BLaER1 (cell line): ENCODE results near the gene CHCT1.

ENCODE experiments used
- H3K27ac ChIP-seq: shearing (Covaris generic); formaldehyde crosslinking; 2 replicates; pipeline ENCODE4 v1.8.1; 2022
- H3K27me3 ChIP-seq: shearing (Covaris generic); formaldehyde crosslinking; 2 replicates; pipeline ENCODE4 v1.8.1; 2022
- H3K36me3 ChIP-seq: shearing (Covaris generic); formaldehyde crosslinking; 2 replicates; pipeline ENCODE4 v1.8.1; 2022
- H3K4me1 ChIP-seq: shearing (Covaris generic); formaldehyde crosslinking; 2 replicates; pipeline ENCODE4 v1.8.1; 2022
- H3K4me2 ChIP-seq: shearing (Covaris generic); formaldehyde crosslinking; 2 replicates; pipeline ENCODE4 v1.8.1; 2022
- H3K4me3 ChIP-seq: shearing (Covaris generic); formaldehyde crosslinking; 2 replicates; pipeline ENCODE4 v1.8.1; 2022
- H3K9ac ChIP-seq: shearing (Covaris generic); formaldehyde crosslinking; 2 replicates; pipeline ENCODE4 v1.8.1; 2022
- H3K9me3 ChIP-seq: shearing (Covaris generic); formaldehyde crosslinking; 2 replicates; pipeline ENCODE4 v1.8.1; 2022
- H4K20me1 ChIP-seq: shearing (Covaris generic); formaldehyde crosslinking; 2 replicates; pipeline ENCODE4 v1.8.1; 2022
- Cebpa-rat ChIP-seq: shearing (Covaris generic); IDR thresholded peaks from 2 replicates; pipeline ENCODE4 v1.8.1; 2022

CHCT1 gene

DNA sequence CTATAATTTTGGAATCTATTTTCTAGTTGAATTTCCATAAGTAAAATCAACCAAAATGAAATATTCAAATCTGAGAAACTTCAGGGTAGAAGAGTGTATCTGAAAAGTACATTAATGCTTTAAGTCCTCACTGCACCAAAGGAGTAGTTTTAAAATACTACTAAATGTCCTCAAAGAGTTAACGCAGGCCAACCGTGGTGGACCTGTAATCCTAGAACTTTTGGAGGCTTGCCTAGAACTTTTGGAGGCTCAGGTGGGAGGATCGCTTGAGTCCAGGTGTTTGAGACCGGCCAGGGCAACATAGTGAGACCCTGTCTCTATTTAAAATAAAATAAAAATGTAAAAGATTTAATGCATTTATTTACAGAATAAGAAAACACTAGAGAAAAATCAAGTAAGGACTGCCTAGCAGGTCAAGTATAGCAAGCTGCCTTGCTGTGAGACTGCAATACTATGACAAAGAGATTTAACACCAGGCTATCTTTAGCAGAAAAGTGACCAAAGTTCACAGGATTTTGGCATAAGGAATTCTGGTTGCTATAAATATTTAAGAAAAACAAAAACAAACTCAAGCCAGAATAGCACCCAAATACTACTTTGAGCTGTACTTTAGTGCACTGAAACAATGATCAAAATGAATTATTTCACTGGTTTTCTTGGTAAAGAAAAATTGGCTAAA lies 41.0 kb downstream of the CHCT1 start:
- no peak overlapping the region for H3K4me3 ChIP-seq
- H3K4me1 ChIP-seq, result no peaks in the 10 kb centered on the region
- H3K4me2 ChIP-seq, result no peak overlapping the region
- H3K9ac ChIP-seq, result no peak overlapping the region
- no peaks in the 10 kb centered on the region for H4K20me1 ChIP-seq
- H3K27ac ChIP-seq, result no peak overlapping the region
- no peaks in the 10 kb centered on the region for H3K27me3 ChIP-seq
- no peaks in the 10 kb centered on the region for H3K9me3 ChIP-seq
- H3K36me3 ChIP-seq, result peaks cover 81% of the 10 kb centered on the region
- no peak for TF ChIP-seq Cebpa-rat

- Histone ChIP-seq H3K4me2 (no peak overlapping the region), H3K27ac (no peak overlapping the region), H3K9ac (no peak overlapping the region), H3K4me3 (no peak overlapping the region), H3K4me1 (no peaks in the 10 kb centered on the region), H3K36me3 (peaks cover 79% of the 10 kb centered on the region), H4K20me1 (no peaks in the 10 kb centered on the region), H3K9me3 (no peaks in the 10 kb centered on the region), H3K27me3 (no peaks in the 10 kb centered on the region)
- TF ChIP-seq Cebpa-rat, result no peak
These were observed 42.1 kb downstream of the CHCT1 start for GRCh38 chr17:60464343-60464742.

DNA sequence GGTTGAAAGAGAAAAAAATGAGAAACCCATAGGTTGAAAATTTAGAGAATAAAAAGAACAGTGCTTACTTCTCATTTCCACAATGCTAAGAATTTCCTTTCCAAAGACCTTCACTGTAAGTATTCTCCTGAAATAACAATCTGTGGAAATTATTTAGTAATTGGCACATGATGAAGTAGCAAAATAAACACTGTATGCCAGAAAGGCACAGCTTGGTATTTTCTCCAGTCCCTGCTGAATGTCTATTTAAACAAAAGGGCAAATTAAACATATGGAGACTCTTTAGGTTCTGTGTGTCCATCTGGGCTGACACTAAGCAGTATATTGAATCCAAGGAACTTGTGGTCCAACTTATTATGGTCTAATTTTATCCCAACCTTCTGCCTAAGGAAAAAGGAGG lies 46.1 kb downstream of the CHCT1 start:
- no peak overlapping the region for H3K9ac ChIP-seq
- H3K36me3 ChIP-seq, result peaks cover 71% of the 10 kb centered on the region
- no peak overlapping the region for H3K4me3 ChIP-seq
- peaks cover 11% of the 10 kb centered on the region for H3K4me1 ChIP-seq
- H3K9me3 ChIP-seq, result peaks cover 13% of the 10 kb centered on the region
- no peaks in the 10 kb centered on the region for H3K27me3 ChIP-seq
- no peak for TF ChIP-seq Cebpa-rat
- H3K27ac ChIP-seq, result no peak overlapping the region
- no peak overlapping the region for H3K4me2 ChIP-seq
- H4K20me1 ChIP-seq, result no peaks in the 10 kb centered on the region

DNA sequence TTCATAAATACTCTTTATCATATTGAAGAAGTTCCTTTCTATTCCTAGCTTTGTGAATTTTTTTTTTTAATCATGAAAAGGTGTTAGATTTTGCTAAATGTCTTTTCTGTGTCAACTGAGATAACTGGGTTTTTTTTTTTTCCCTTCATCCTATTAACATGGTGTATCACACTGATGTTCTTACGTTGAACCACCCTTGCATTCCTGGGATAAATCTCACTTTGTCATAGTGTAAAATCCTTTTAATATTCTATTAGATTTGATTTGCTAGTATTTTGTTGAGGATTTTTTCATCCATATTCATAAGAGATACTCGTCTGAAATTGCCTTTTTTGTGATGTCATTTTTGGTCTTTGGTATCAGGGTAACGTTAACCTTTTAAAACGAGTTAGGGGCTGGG lies 49.2 kb downstream of the CHCT1 start:
- Histone ChIP-seq H4K20me1 (no peaks in the 10 kb centered on the region), H3K9ac (no peak overlapping the region), H3K27ac (no peak overlapping the region), H3K27me3 (no peaks in the 10 kb centered on the region), H3K9me3 (peaks cover 13% of the 10 kb centered on the region), H3K4me2 (no peak overlapping the region), H3K4me3 (no peak overlapping the region), H3K4me1 (peaks cover 11% of the 10 kb centered on the region), H3K36me3 (peaks cover 61% of the 10 kb centered on the region)
- no peak for TF ChIP-seq Cebpa-rat

GRCh38 chr17:60472449-60472848 lies 50.2 kb downstream of the CHCT1 start:
- Histone ChIP-seq H3K4me1 (peaks cover 11% of the 10 kb centered on the region), H3K9ac (no peak overlapping the region), H3K36me3 (peaks cover 66% of the 10 kb centered on the region), H3K27ac (no peak overlapping the region), H3K9me3 (peaks cover 13% of the 10 kb centered on the region), H3K4me3 (no peak overlapping the region), H4K20me1 (no peaks in the 10 kb centered on the region), H3K4me2 (no peak overlapping the region), H3K27me3 (no peaks in the 10 kb centered on the region)
- no peak for TF ChIP-seq Cebpa-rat

DNA sequence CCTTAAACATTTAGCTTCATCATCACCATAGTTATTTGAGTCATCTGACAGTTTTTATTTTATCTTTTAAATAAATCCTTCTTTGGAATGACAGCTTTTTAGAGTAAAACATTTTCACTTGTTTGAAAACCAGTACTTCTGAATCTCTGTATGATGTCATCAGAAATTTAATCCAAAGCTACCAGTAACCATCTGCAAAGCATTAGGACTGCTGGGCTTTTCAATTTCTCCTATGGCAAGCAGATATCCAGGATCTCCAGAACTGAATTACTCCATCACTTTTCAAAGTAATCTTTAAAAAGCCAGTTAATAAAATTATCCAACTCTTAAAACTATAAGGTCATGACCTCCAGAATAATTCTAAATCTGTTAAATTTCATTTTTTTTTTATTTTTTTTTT lies 51.5 kb downstream of the CHCT1 start:
- H3K9ac ChIP-seq, result no peak overlapping the region
- no peak overlapping the region for H3K4me2 ChIP-seq
- no peaks in the 10 kb centered on the region for H4K20me1 ChIP-seq
- H3K9me3 ChIP-seq, result peaks cover 13% of the 10 kb centered on the region
- peaks cover 11% of the 10 kb centered on the region for H3K4me1 ChIP-seq
- no peaks in the 10 kb centered on the region for H3K27me3 ChIP-seq
- no peak overlapping the region for H3K27ac ChIP-seq
- no peak for TF ChIP-seq Cebpa-rat
- no peak overlapping the region for H3K4me3 ChIP-seq
- peaks cover 58% of the 10 kb centered on the region for H3K36me3 ChIP-seq
